Fibroblast of lung (primary cell): ENCODE results near the gene SGCA. TPM values are rescaled to one million over a fixed set of nuclear protein-coding genes. Genes with fewer than 3 reads are reported as not detected.

Experiments
- DNase-seq, 2 donors: peaks; one replicate each; pipeline versions ENCODE4 v3.0.0 to v3.0.0-alpha.2; 2010; ENCODE audit warnings: low read depth in 2 of 2
- H2AFZ ChIP-seq: 2 replicates; pipeline ENCODE4 v1.5.1; 2012; ENCODE audit warnings: low read length, control low read depth, inconsistent platforms
- H3K27ac ChIP-seq: 2 replicates; pipeline ENCODE4 v1.5.1; 2011; ENCODE audit warnings: low read length, control low read depth; ENCODE audit not compliant: insufficient read depth
- H3K27me3 ChIP-seq: 2 replicates; pipeline ENCODE4 v1.5.1; 2011; ENCODE audit warnings: mild to moderate bottlenecking, low read length; ENCODE audit not compliant: control insufficient read depth, insufficient read depth
- H3K36me3 ChIP-seq: 2 replicates; pipeline ENCODE4 v1.5.1; 2011; ENCODE audit warnings: low read length; ENCODE audit not compliant: control insufficient read depth, insufficient read depth
- H3K4me1 ChIP-seq: 2 replicates; pipeline ENCODE4 v1.5.1; 2011; ENCODE audit warnings: low read length; ENCODE audit not compliant: control insufficient read depth, insufficient read depth; ENCODE audit errors: extremely low read depth
- H3K4me2 ChIP-seq: 2 replicates; pipeline ENCODE4 v1.5.1; 2011; ENCODE audit warnings: low read length, control low read depth; ENCODE audit not compliant: insufficient read depth; ENCODE audit errors: extremely low read depth
- H3K4me3 ChIP-seq, 4 experiments: fragments of 200-600 bp in 1 of 4; sonication (generic) in 1 of 4; replicated peaks in 1 of 4; 2 replicates each; pipeline ENCODE4 v1.5.1; 2011 to 2016; ENCODE audit warnings: low read length in 4 of 4, low read depth in 3 of 4, mild to moderate bottlenecking in 3 of 4, control low read depth in 2 of 4, inconsistent platforms in 1 of 4, mixed read lengths in 1 of 4; ENCODE audit not compliant: insufficient read depth in 1 of 4; ENCODE audit errors: control extremely low read depth in 1 of 4
- H3K79me2 ChIP-seq: 2 replicates; pipeline ENCODE4 v1.5.1; 2012; ENCODE audit warnings: mild to moderate bottlenecking, low read length, inconsistent platforms; ENCODE audit not compliant: control insufficient read depth, insufficient read depth
- H3K9ac ChIP-seq: 2 replicates; pipeline ENCODE4 v1.5.1; 2011; ENCODE audit warnings: mild to moderate bottlenecking, low read length, control low read depth; ENCODE audit not compliant: insufficient read depth
- H3K9me3 ChIP-seq: 2 replicates; pipeline ENCODE4 v1.5.1; 2012; ENCODE audit warnings: low read depth, low read length; ENCODE audit not compliant: control insufficient read depth, insufficient read depth
- H4K20me1 ChIP-seq: 2 replicates; pipeline ENCODE4 v1.5.1; 2011; ENCODE audit warnings: low read length; ENCODE audit not compliant: control insufficient read depth, insufficient read depth; ENCODE audit errors: extremely low read depth
- CTCF ChIP-seq, 2 donors: IDR thresholded peaks in 1 of 2; conservative IDR thresholded peaks in 1 of 2; 1 replicate in 1 of 2; 2 replicates in 1 of 2; pipeline ENCODE4 v1.5.1; 2011 to 2012; ENCODE audit warnings: low read length in 2 of 2, control low read depth in 1 of 2, inconsistent platforms in 1 of 2, low read depth in 1 of 2, mild to moderate bottlenecking in 1 of 2
- EZH2 ChIP-seq: IDR thresholded peaks from 2 replicates; pipeline ENCODE4 v1.5.1; 2012; ENCODE audit warnings: low read length, control low read depth, mild to moderate bottlenecking; ENCODE audit errors: missing control alignments
- polyA plus RNA-seq, 2 donors: library from polyadenylated mRNA; depleted of rRNA in 1 of 2; stranded (reverse) in 1 of 2; unstranded in 1 of 2; fragments of >200 nt; gene quantifications; 2 replicates each; pipeline ENCODE4 v1.2.1, GENCODE V29; 2011 to 2012; ENCODE audit warnings: missing spikeins in 1 of 2
- total RNA-seq: library from RNA; depleted of rRNA; stranded (reverse); fragments of >200 nt; gene quantifications from 2 replicates; pipeline ENCODE4 v1.2.1, GENCODE V29; 2014

SGCA gene
- total and polyA plus RNA-seq, 2 donors (not counting 1 experiment from before 2014, with no cell fraction given) = 1.6 to 4.3 TPM

GRCh38 chr17:50139185-50139783, 26.5 kb upstream of the SGCA start:
- Histone ChIP-seq H4K20me1 (no peaks in the 10 kb centered on the region), H3K36me3 (peaks cover 64% of the 10 kb centered on the region), H3K27me3 (no peaks in the 10 kb centered on the region), H3K4me3 (no peak overlapping the region), H3K4me2 (no peak overlapping the region), H3K9me3 (no peaks in the 10 kb centered on the region), H3K27ac (peak overlapping the region; percentile 28), H2AFZ (no peak overlapping the region), H3K9ac (no peak overlapping the region), H3K79me2 (peaks cover 21% of the 10 kb centered on the region), H3K4me1 (peaks cover under 1% of the 10 kb centered on the region)
- DNase-seq = no peak
- TF ChIP-seq CTCF (conservative IDR thresholded peaks at IDR 0.05 in 1 of 2, IDR thresholded peaks at IDR 0.05 in 1 of 2; ENCODE audit: low read depth in 1 of 2, low read length in 2 of 2) = no peak
- TF ChIP-seq EZH2 = no peak

DNA sequence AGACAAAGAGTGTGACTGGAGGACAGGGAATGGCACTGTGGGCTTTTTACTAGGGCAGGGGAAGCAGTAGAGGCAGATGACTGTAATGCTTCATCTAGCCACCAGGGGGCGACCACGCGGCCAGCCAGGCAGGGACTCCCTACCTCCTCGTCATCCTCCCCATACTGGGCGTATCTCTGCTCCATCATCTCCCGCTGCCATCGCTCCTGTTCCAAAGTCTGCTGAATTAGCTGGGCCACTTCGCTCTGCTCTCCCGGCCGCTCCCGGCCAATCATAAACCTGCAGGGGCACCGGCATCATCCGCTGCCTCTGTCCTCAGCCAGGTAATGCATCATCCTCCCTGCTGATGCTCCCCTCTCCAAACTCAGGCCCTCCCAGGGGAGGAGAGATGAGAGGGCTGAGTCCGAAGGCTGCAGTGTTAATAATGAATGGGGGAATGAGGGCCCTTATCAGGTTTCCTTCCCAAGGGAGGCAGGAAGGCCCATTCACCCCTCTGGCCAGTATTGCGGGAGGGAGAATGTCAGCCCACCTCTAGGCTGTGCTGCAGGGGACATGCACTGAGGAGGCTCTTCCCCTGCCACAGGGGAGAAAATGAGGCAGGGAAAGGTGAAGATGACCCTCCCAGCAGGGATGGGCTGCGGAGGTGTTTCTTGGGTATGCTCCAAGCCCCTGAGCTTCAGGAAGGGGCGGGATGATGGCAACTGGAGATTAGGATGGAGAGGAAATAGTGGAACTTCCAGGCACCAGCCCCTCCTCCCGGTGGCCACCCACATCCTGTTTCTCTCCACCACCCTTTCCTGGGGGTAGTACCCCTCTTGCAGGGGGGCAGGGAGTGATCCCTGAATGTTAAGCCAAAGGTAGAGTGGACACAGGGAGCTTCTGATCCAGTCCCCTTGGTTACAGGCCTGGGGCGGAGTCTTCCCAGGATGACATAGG, 25.6 kb upstream of the SGCA start:
- H3K4me2 ChIP-seq = no peak overlapping the region
- DNase-seq = peak; percentile 68 to 77

More for the DNA sequence above, 25.6 kb upstream of the SGCA start:
- Histone ChIP-seq H3K9me3 (no peaks in the 10 kb centered on the region), H3K4me1 (peaks cover 3% of the 10 kb centered on the region), H3K27ac (peak overlapping the region; percentile 28), H3K79me2 (peaks cover 30% of the 10 kb centered on the region), H3K9ac (no peak overlapping the region), H3K27me3 (no peaks in the 10 kb centered on the region), H2AFZ (no peak overlapping the region), H3K36me3 (peaks cover 63% of the 10 kb centered on the region), H3K4me3 (no peak overlapping the region), H4K20me1 (no peaks in the 10 kb centered on the region)
- no peak for TF ChIP-seq EZH2
- TF ChIP-seq CTCF (conservative IDR thresholded peaks at IDR 0.05 in 1 of 2, IDR thresholded peaks at IDR 0.05 in 1 of 2; ENCODE audit: low read depth in 1 of 2, low read length in 2 of 2) = peak; percentile 51 to 93
